ENCODE data around the gene LRP2BP.
"Not testable (repeated sequence)": the region's sequence is repeated elsewhere in the genome, so short reads cannot be mapped to it uniquely, and the experiment has no call there.

LRP2BP gene

GRCh38 chr4:185363251-185363650, 32.5 kb downstream of the LRP2BP start:
- H3K4me3 ChIP-seq (ENCODE audit: control insufficient read depth in 1 of 7, extremely low read depth in 1 of 7, insufficient read depth in 4 of 7, low read depth in 2 of 7, low read length in 6 of 7) = no peak overlapping the region
- no peak for DNase-seq
- H3K27me3 ChIP-seq (replicated peaks in 2 of 5; ENCODE audit: control insufficient read depth in 4 of 5, insufficient read depth in 5 of 5, low read length in 4 of 5) = no peaks in the 10 kb centered on the region
- no peak overlapping the region for H3K27ac ChIP-seq (ENCODE audit: insufficient read depth in 1 of 2, low read depth in 1 of 2, low read length in 2 of 2, poor library complexity in 1 of 2, severe bottlenecking in 2 of 2)
- H3K36me3 ChIP-seq (ENCODE audit: control insufficient read depth in 4 of 4, insufficient read depth in 4 of 4, low read length in 3 of 4) = no peaks in the 10 kb centered on the region
- POLR2A ChIA-PET = no interaction called here
- no peaks in the 10 kb centered on the region for H3K9me3 ChIP-seq (ENCODE audit: control extremely low read depth in 1 of 5, control insufficient read depth in 4 of 5, insufficient read depth in 2 of 5, low read depth in 1 of 5, low read length in 4 of 5)
- WGBS (ENCODE audit: insufficient coverage) = no CpG with 5 or more reads among the region's 3 CpGs
- CTCF ChIA-PET = no interaction called here
- no peaks in the 10 kb centered on the region for H3K4me1 ChIP-seq (ENCODE audit: control extremely low read depth in 1 of 4, control insufficient read depth in 4 of 4, insufficient read depth in 4 of 4, low read length in 3 of 4)

DNA sequence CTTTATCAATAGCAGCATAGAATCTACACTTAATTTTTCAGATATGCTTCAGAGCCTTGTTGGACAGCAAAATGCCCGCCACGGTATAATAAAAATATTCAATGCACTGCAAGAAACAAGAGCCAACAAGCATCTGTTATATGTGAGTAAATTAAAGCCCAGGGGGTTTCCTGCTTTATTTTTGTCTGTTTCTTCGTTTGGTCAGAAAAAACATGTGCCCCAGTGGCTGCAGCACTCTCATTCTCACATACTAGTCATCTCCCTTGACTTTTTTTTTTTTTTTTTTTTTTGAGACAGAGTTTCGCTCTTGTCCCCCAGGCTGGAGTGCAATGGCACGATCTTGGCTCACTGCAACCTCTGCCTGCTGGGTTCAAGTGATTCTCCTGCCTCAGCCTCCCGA, 33.2 kb downstream of the LRP2BP start:
- H3K4me1 ChIP-seq (ENCODE audit: control extremely low read depth in 1 of 4, control insufficient read depth in 4 of 4, insufficient read depth in 4 of 4, low read length in 3 of 4); POLR2A ChIA-PET; H3K4me3 ChIP-seq (ENCODE audit: control insufficient read depth in 1 of 7, extremely low read depth in 1 of 7, insufficient read depth in 4 of 7, low read depth in 2 of 7, low read length in 6 of 7); H3K27ac ChIP-seq (ENCODE audit: insufficient read depth in 1 of 2, low read depth in 1 of 2, low read length in 2 of 2, poor library complexity in 1 of 2, severe bottlenecking in 2 of 2); H3K27me3 ChIP-seq (replicated peaks in 2 of 5; ENCODE audit: control insufficient read depth in 4 of 5, insufficient read depth in 5 of 5, low read length in 4 of 5); DNase-seq; H3K9me3 ChIP-seq (ENCODE audit: control extremely low read depth in 1 of 5, control insufficient read depth in 4 of 5, insufficient read depth in 2 of 5, low read depth in 1 of 5, low read length in 4 of 5); H3K36me3 ChIP-seq (ENCODE audit: control insufficient read depth in 4 of 4, insufficient read depth in 4 of 4, low read length in 3 of 4); CTCF ChIA-PET: not testable (repeated sequence)
- no CpG with 5 or more reads among the region's 6 CpGs for WGBS (ENCODE audit: insufficient coverage)

DNA sequence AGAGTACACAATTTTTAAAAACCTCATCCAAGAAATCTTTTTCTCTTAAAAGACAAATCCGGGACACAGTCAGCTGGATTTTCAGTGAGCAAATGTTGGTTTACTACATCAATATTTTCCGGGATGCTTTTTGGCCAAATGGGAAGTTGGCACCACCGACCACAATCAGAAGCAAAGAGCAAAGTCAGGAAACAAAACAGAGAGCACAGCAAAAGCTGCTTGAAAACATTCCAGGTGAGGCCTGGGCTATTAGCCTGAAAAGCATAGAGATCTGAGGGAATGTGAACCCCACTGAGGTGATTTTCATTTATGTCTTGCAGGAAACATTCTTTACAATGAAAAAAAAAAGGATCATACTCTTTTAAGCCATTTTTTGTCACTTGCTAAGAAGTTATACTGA, 33.9 kb downstream of the LRP2BP start:
- ChIA-PET POLR2A (no interaction called here), CTCF (no interaction called here)
- no peak overlapping the region for H3K27ac ChIP-seq (ENCODE audit: insufficient read depth in 1 of 2, low read depth in 1 of 2, low read length in 2 of 2, poor library complexity in 1 of 2, severe bottlenecking in 2 of 2)
- WGBS (ENCODE audit: insufficient coverage) = 93% methylated on average over 3 of the region's 3 CpGs
- no peaks in the 10 kb centered on the region for H3K9me3 ChIP-seq (ENCODE audit: control extremely low read depth in 1 of 5, control insufficient read depth in 4 of 5, insufficient read depth in 2 of 5, low read depth in 1 of 5, low read length in 4 of 5)
- no peaks in the 10 kb centered on the region for H3K27me3 ChIP-seq (replicated peaks in 2 of 5; ENCODE audit: control insufficient read depth in 4 of 5, insufficient read depth in 5 of 5, low read length in 4 of 5)
- H3K36me3 ChIP-seq (ENCODE audit: control insufficient read depth in 4 of 4, insufficient read depth in 4 of 4, low read length in 3 of 4) = no peaks in the 10 kb centered on the region
- H3K4me1 ChIP-seq (ENCODE audit: control extremely low read depth in 1 of 4, control insufficient read depth in 4 of 4, insufficient read depth in 4 of 4, low read length in 3 of 4) = no peaks in the 10 kb centered on the region
- DNase-seq = no peak
- H3K4me3 ChIP-seq (ENCODE audit: control insufficient read depth in 1 of 7, extremely low read depth in 1 of 7, insufficient read depth in 4 of 7, low read depth in 2 of 7, low read length in 6 of 7) = no peak overlapping the region

- no peak overlapping the region for H3K27ac ChIP-seq (ENCODE audit: insufficient read depth in 1 of 2, low read depth in 1 of 2, low read length in 2 of 2, poor library complexity in 1 of 2, severe bottlenecking in 2 of 2)
- no peaks in the 10 kb centered on the region for H3K27me3 ChIP-seq (replicated peaks in 2 of 5; ENCODE audit: control insufficient read depth in 4 of 5, insufficient read depth in 5 of 5, low read length in 4 of 5)
- H3K36me3 ChIP-seq (ENCODE audit: control insufficient read depth in 4 of 4, insufficient read depth in 4 of 4, low read length in 3 of 4) = no peaks in the 10 kb centered on the region
- CTCF ChIA-PET = no interaction called here
- H3K4me1 ChIP-seq (ENCODE audit: control extremely low read depth in 1 of 4, control insufficient read depth in 4 of 4, insufficient read depth in 4 of 4, low read length in 3 of 4) = no peaks in the 10 kb centered on the region
- WGBS (ENCODE audit: insufficient coverage) = 96% methylated on average over 7 of the region's 8 CpGs
- no peak overlapping the region for H3K4me3 ChIP-seq (ENCODE audit: control insufficient read depth in 1 of 7, extremely low read depth in 1 of 7, insufficient read depth in 4 of 7, low read depth in 2 of 7, low read length in 6 of 7)
- peak in 2 of 3 donors; percentile 5 to 9 for DNase-seq
- no peaks in the 10 kb centered on the region for H3K9me3 ChIP-seq (ENCODE audit: control extremely low read depth in 1 of 5, control insufficient read depth in 4 of 5, insufficient read depth in 2 of 5, low read depth in 1 of 5, low read length in 4 of 5)
- POLR2A ChIA-PET = no interaction called here
Measured at GRCh38 chr4:185359767-185360446, 35.8 kb downstream of the LRP2BP start.

GRCh38 chr4:185358959-185359358, 36.8 kb downstream of the LRP2BP start:
- Histone ChIP-seq H3K9me3 (ENCODE audit: control extremely low read depth in 1 of 5, control insufficient read depth in 4 of 5, insufficient read depth in 2 of 5, low read depth in 1 of 5, low read length in 4 of 5) (no peaks in the 10 kb centered on the region), H3K27ac (ENCODE audit: insufficient read depth in 1 of 2, low read depth in 1 of 2, low read length in 2 of 2, poor library complexity in 1 of 2, severe bottlenecking in 2 of 2) (no peak overlapping the region), H3K36me3 (ENCODE audit: control insufficient read depth in 4 of 4, insufficient read depth in 4 of 4, low read length in 3 of 4) (no peaks in the 10 kb centered on the region), H3K4me1 (ENCODE audit: control extremely low read depth in 1 of 4, control insufficient read depth in 4 of 4, insufficient read depth in 4 of 4, low read length in 3 of 4) (no peaks in the 10 kb centered on the region), H3K4me3 (ENCODE audit: control insufficient read depth in 1 of 7, extremely low read depth in 1 of 7, insufficient read depth in 4 of 7, low read depth in 2 of 7, low read length in 6 of 7) (no peak overlapping the region), H3K27me3 (replicated peaks in 2 of 5; ENCODE audit: control insufficient read depth in 4 of 5, insufficient read depth in 5 of 5, low read length in 4 of 5) (no peaks in the 10 kb centered on the region)
- WGBS (ENCODE audit: insufficient coverage) = 100% methylated on average over 2 of the region's 4 CpGs
- CTCF ChIA-PET = interaction anchor here (0.6 kb wide), 1 partner anchor 1270 kb away, joined by 3 read pairs; no protein-coding TSS in a partner anchor
- POLR2A ChIA-PET = interaction anchor here (0.6 kb wide), 1 partner anchor 74 kb away, joined by 3 read pairs; no protein-coding TSS in a partner anchor
- DNase-seq = no peak

GRCh38 chr4:185358514-185358913, 37.2 kb downstream of the LRP2BP start:
- no peak for DNase-seq
- Histone ChIP-seq H3K4me1 (ENCODE audit: control extremely low read depth in 1 of 4, control insufficient read depth in 4 of 4, insufficient read depth in 4 of 4, low read length in 3 of 4) (no peaks in the 10 kb centered on the region), H3K36me3 (ENCODE audit: control insufficient read depth in 4 of 4, insufficient read depth in 4 of 4, low read length in 3 of 4) (no peaks in the 10 kb centered on the region), H3K9me3 (ENCODE audit: control extremely low read depth in 1 of 5, control insufficient read depth in 4 of 5, insufficient read depth in 2 of 5, low read depth in 1 of 5, low read length in 4 of 5) (no peaks in the 10 kb centered on the region), H3K27ac (ENCODE audit: insufficient read depth in 1 of 2, low read depth in 1 of 2, low read length in 2 of 2, poor library complexity in 1 of 2, severe bottlenecking in 2 of 2) (no peak overlapping the region), H3K4me3 (ENCODE audit: control insufficient read depth in 1 of 7, extremely low read depth in 1 of 7, insufficient read depth in 4 of 7, low read depth in 2 of 7, low read length in 6 of 7) (no peak overlapping the region), H3K27me3 (replicated peaks in 2 of 5; ENCODE audit: control insufficient read depth in 4 of 5, insufficient read depth in 5 of 5, low read length in 4 of 5) (no peaks in the 10 kb centered on the region)
- 100% methylated on average over 1 of the region's 4 CpGs for WGBS (ENCODE audit: insufficient coverage)
- CTCF ChIA-PET = interaction anchor here (0.6 kb wide), 1 partner anchor 1269 kb away, joined by 3 read pairs; no protein-coding TSS in a partner anchor
- POLR2A ChIA-PET = interaction anchor here (0.6 kb wide), 1 partner anchor 74 kb away, joined by 3 read pairs; no protein-coding TSS in a partner anchor

GRCh38 chr4:185357733-185358440, 37.8 kb downstream of the LRP2BP start:
- H3K4me1 ChIP-seq (ENCODE audit: control extremely low read depth in 1 of 4, control insufficient read depth in 4 of 4, insufficient read depth in 4 of 4, low read length in 3 of 4) = no peaks in the 10 kb centered on the region
- no peaks in the 10 kb centered on the region for H3K9me3 ChIP-seq (ENCODE audit: control extremely low read depth in 1 of 5, control insufficient read depth in 4 of 5, insufficient read depth in 2 of 5, low read depth in 1 of 5, low read length in 4 of 5)
- POLR2A ChIA-PET = interaction anchor here (0.6 kb wide), 1 partner anchor 196 kb away, joined by 3 read pairs; no protein-coding TSS in a partner anchor
- H3K27me3 ChIP-seq (replicated peaks in 2 of 5; ENCODE audit: control insufficient read depth in 4 of 5, insufficient read depth in 5 of 5, low read length in 4 of 5) = no peaks in the 10 kb centered on the region
- H3K27ac ChIP-seq (ENCODE audit: insufficient read depth in 1 of 2, low read depth in 1 of 2, low read length in 2 of 2, poor library complexity in 1 of 2, severe bottlenecking in 2 of 2) = no peak overlapping the region
- CTCF ChIA-PET = interaction anchor here (0.6 kb wide), 1 partner anchor 1269 kb away, joined by 3 read pairs; no protein-coding TSS in a partner anchor
- H3K4me3 ChIP-seq (ENCODE audit: control insufficient read depth in 1 of 7, extremely low read depth in 1 of 7, insufficient read depth in 4 of 7, low read depth in 2 of 7, low read length in 6 of 7) = no peak overlapping the region
- H3K36me3 ChIP-seq (ENCODE audit: control insufficient read depth in 4 of 4, insufficient read depth in 4 of 4, low read length in 3 of 4) = no peaks in the 10 kb centered on the region
- peak in 1 of 3 donors; percentile 17 for DNase-seq
- 87% methylated on average over 4 of the region's 7 CpGs for WGBS (ENCODE audit: insufficient coverage)
